Spleen (tissue), 7 donors: ENCODE results near the gene EPN2.

Experiments used
- CTCF ChIP-seq, 11 experiments: fragments of 200-600 bp in 7 of 11; fragments of 450-650 bp in 4 of 11; sonication (generic) in 4 of 11; IDR thresholded peaks in 8 of 11; conservative IDR thresholded peaks in 3 of 11; 1 replicate in 7 of 11; 2 replicates in 4 of 11; pipeline versions ENCODE4 v1.4.0 to v1.8.0; 2016 to 2021; ENCODE audit warnings: antibody characterized with exemption in 11 of 11, inconsistent platforms in 4 of 11, mild to moderate bottlenecking in 1 of 11
- POLR2A ChIP-seq, 3 donors: fragments of 450-650 bp; IDR thresholded peaks; one replicate each; pipeline ENCODE4 v1.5.1; 2017; ENCODE audit warnings: antibody characterized with exemption in 3 of 3, mild to moderate bottlenecking in 1 of 3
- POLR2AphosphoS5 ChIP-seq, 3 donors: sonication (generic); formaldehyde crosslinking; IDR thresholded peaks; one replicate each; pipeline ENCODE4 v1.5.1; 2017; ENCODE audit warnings: antibody characterized with exemption in 3 of 3
- donor health status: DM: no; HTN: no; CAD: no; lungs with moderate emphysema.
- donor health status: DM: no; HTN: no; CAD: no.
- donor health status: DM: no; HTN: no; CAD: no.

DNA sequence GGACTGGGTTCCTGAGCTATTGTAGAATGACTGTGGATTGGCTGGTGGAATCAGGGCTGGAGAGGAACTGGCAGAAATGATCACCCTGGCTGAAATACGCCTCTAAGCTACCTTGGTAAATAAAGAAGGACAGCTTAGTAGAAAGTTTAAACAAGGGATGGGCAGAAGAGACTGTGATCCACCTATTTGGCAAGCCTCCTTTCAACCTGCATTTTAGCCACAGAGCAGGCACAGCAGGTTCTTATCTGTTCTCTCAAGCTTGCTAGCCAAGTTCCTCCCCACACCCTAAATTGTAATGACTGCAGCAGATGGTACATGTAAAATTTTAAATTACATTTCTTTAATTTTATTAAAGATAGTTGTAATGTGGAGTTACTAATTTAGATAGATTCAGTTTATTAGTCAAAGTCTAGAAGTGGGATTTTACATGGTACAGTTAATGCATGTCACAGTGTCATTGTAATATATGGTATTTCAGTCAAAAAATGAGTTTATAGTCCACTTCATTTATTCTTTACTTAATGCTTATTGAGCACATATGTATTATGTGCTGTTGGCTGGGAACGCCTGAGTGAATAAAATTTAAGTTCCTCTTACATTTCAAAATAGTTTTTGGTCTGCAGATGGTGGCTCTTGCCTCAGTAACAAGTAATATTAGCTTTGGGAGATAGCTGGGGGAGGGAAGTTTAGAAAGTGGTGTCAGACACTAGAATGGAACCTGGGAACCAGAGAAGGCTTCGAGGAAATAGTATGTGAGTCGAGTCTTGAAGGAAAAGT lies 11.2 kb downstream of the EPN2 start:
- TF ChIP-seq CTCF (IDR thresholded peaks at IDR 0.05 in 8 of 11, conservative IDR thresholded peaks at IDR 0.05 in 3 of 11) (no peak), POLR2A (IDR thresholded peaks at IDR 0.05) (no peak), POLR2AphosphoS5 (IDR thresholded peaks at IDR 0.05) (no peak)
